Cardiac muscle cell (in vitro differentiated cells and primary cell): ENCODE measurements around the gene PPIL3. TPM values are rescaled to one million over a fixed set of nuclear protein-coding genes. Genes with fewer than 3 reads are reported as not detected.
"Not testable (repeated sequence)": the region's sequence is repeated elsewhere in the genome, so short reads cannot be mapped to it uniquely, and the experiment has no call there.

Experiments used
- DNase-seq, 2 donors: peaks; one replicate each; pipeline versions ENCODE4 v3.0.0 to v3.0.0-alpha.2; 2010 to 2017; ENCODE audit warnings: low read depth in 1 of 2, low spot score in 1 of 2
- H3K27ac ChIP-seq: fragments of 200-600 bp; sonication (generic); 2 replicates; pipeline ENCODE4 v1.5.1; 2016
- H3K27me3 ChIP-seq: fragments of 200-600 bp; sonication (generic); 2 replicates; pipeline ENCODE4 v1.6.0; 2016; ENCODE audit warnings: control low read depth
- H3K36me3 ChIP-seq: fragments of 200-600 bp; sonication (generic); 2 replicates; pipeline ENCODE4 v1.5.1; 2016; ENCODE audit warnings: control low read depth
- H3K4me1 ChIP-seq: fragments of 200-600 bp; sonication (generic); 2 replicates; pipeline ENCODE4 v1.8.1; 2017; ENCODE audit warnings: low read depth, mild to moderate bottlenecking, mixed run types
- H3K4me3 ChIP-seq: fragments of 200-600 bp; sonication (generic); 2 replicates; pipeline ENCODE4 v1.5.1; 2016; ENCODE audit warnings: mild to moderate bottlenecking
- H3K9me3 ChIP-seq: fragments of 200-600 bp; sonication (generic); 2 replicates; pipeline ENCODE4 v1.5.1; 2017; ENCODE audit warnings: low read depth, mild to moderate bottlenecking, control low read depth
- polyA plus RNA-seq: library from polyadenylated mRNA; unstranded; fragments of >200 nt; fragmentation: Nextera tagmentation; extraction: Ambion mirVana; gene quantifications from 2 replicates; pipeline ENCODE4 v1.2.1, GENCODE V29; 2016
- total RNA-seq: library from RNA; depleted of rRNA; stranded (reverse); fragments of >200 nt; gene quantifications from 2 replicates; pipeline ENCODE4 v1.2.3, GENCODE V29; 2016
- TF ChIP-seq, protein P1 (sequence below): IDR thresholded peaks from 2 replicates; pipeline ENCODE4 v1.5.1; 2012; ENCODE audit warnings: low read depth, mild to moderate bottlenecking, low read length

The PPIL3 gene
- total and polyA plus RNA-seq, 2 experiments from 2014 or later, result 68.8 to 82.6 TPM

GRCh38 chr2:200909958-200910357 lies 21.1 kb upstream of the PPIL3 start:
- Histone ChIP-seq H3K36me3 (peaks cover 45% of the 10 kb centered on the region), H3K27ac (no peak overlapping the region), H3K27me3 (no peaks in the 10 kb centered on the region), H3K9me3 (no peaks in the 10 kb centered on the region), H3K4me1 (no peaks in the 10 kb centered on the region), H3K4me3 (no peak overlapping the region)
- TF ChIP-seq, protein P1, sequence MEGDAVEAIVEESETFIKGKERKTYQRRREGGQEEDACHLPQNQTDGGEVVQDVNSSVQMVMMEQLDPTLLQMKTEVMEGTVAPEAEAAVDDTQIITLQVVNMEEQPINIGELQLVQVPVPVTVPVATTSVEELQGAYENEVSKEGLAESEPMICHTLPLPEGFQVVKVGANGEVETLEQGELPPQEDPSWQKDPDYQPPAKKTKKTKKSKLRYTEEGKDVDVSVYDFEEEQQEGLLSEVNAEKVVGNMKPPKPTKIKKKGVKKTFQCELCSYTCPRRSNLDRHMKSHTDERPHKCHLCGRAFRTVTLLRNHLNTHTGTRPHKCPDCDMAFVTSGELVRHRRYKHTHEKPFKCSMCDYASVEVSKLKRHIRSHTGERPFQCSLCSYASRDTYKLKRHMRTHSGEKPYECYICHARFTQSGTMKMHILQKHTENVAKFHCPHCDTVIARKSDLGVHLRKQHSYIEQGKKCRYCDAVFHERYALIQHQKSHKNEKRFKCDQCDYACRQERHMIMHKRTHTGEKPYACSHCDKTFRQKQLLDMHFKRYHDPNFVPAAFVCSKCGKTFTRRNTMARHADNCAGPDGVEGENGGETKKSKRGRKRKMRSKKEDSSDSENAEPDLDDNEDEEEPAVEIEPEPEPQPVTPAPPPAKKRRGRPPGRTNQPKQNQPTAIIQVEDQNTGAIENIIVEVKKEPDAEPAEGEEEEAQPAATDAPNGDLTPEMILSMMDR, result no peak
- no peak for DNase-seq

DNA sequence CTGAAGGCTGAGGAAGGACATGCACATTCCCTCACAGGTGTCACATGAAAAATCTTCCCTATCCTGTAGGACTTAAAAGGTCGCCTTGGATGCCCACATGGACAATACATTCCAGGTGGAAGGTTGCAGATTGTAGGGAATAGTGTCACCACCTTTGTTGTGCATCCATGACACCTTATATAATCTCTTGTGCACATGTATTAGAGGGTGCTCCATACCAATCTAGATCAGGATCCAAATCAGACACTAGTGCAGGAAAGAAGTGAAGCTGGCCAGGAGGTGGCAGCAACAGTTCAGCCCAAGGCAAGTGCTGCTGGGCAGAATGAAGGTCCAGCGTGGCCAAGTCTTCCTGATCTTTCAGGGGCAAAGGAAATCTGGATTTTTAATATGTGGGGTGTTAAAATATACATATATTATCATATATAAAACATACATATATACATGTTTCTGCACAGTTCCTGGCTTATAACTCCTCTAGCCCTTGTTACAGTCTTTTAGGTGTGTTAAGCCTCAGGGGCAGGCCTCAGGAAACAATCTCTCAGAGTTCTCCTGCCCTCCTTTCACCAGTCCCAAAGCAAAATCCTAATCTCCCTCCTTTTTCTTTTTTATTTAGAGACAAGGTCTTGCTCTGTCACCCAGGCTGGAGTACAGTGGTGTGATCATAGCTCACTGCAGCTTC lies 16.9 kb upstream of the PPIL3 start:
- Histone ChIP-seq H3K27ac (peak overlapping the region; percentile 27), H3K27me3 (no peaks in the 10 kb centered on the region), H3K4me1 (no peaks in the 10 kb centered on the region), H3K9me3 (no peaks in the 10 kb centered on the region), H3K4me3 (no peak overlapping the region), H3K36me3 (peaks cover 31% of the 10 kb centered on the region)
- peak; percentile 67 to 83 for DNase-seq
- TF ChIP-seq, protein P1, result peak; percentile 83

DNA sequence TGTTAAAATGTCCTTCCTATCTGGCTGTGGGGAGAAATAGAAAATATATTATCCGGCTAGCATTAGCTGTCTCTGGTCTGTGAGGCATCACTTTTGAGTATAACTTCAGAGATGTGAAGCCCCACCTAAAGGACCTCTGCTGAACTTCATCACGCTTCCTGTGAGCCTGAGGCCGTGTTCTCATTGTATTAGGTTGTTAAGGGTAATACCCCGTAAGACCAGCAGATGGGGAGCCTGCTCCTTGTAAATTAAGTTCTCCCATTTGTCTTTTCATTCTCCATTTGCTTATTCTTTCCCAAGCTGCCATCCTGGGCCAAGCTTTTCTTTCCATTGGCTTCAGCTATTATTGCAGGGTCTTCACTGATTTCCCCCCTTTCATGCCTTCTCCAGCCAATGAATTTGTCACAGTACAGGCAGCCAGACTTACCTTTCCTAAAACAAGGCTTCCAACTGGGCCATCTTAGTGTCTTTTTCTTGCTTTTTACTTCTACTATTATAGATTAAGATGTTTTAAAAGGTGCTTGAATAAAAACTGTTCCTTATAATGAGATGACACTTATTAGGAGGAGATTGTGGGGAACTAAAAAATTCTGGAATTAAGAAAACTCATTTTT lies 12.7 kb upstream of the PPIL3 start:
- no peak overlapping the region for H3K27ac ChIP-seq
- H3K27me3 ChIP-seq, result no peaks in the 10 kb centered on the region
- TF ChIP-seq, protein P1, result peak; percentile 84
- peaks cover 51% of the 10 kb centered on the region for H3K36me3 ChIP-seq
- H3K4me3 ChIP-seq, result no peak overlapping the region
- H3K4me1 ChIP-seq, result no peaks in the 10 kb centered on the region
- no peaks in the 10 kb centered on the region for H3K9me3 ChIP-seq
- DNase-seq, result peak; percentile 87 to 93

- Histone ChIP-seq H3K27ac (peak overlapping the region; percentile 12), H3K27me3 (no peaks in the 10 kb centered on the region), H3K9me3 (no peaks in the 10 kb centered on the region), H3K4me1 (no peaks in the 10 kb centered on the region), H3K36me3 (peaks cover 63% of the 10 kb centered on the region), H3K4me3 (no peak overlapping the region)
- no peak for DNase-seq
- TF ChIP-seq, protein P1, result no peak
Measured at GRCh38 chr2:200899482-200899881, 10.6 kb upstream of the PPIL3 start.

DNA sequence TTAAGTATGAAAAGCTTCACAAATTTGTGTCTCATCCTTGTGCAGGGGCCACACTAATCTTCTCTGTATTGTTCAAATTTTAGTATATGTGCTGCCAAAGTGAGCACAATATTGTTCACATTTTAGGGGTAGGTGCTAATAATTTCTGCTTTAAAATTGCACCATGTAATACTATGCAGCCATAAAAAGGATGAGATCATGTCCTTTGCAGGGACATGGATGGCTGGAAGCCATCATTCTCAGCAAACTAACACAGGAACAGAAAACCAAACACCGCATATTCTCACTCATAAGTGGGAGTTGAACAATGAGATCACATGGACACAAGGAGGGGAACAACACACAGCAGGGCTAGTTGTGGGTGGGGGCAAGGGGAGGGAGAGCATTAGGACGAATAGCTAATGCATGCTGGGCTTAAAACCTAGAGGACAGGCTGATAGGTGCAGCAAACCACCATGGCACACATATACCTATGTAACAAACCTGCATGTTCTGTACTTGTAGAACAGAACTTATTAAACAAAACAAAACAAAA lies 7.1 kb downstream of the PPIL3 start:
- not testable (repeated sequence) for H3K27me3 ChIP-seq, H3K27ac ChIP-seq, DNase-seq, H3K9me3 ChIP-seq, H3K4me3 ChIP-seq
- peaks cover 14% of the 10 kb centered on the region for H3K4me1 ChIP-seq
- peaks cover 46% of the 10 kb centered on the region for H3K36me3 ChIP-seq

DNA sequence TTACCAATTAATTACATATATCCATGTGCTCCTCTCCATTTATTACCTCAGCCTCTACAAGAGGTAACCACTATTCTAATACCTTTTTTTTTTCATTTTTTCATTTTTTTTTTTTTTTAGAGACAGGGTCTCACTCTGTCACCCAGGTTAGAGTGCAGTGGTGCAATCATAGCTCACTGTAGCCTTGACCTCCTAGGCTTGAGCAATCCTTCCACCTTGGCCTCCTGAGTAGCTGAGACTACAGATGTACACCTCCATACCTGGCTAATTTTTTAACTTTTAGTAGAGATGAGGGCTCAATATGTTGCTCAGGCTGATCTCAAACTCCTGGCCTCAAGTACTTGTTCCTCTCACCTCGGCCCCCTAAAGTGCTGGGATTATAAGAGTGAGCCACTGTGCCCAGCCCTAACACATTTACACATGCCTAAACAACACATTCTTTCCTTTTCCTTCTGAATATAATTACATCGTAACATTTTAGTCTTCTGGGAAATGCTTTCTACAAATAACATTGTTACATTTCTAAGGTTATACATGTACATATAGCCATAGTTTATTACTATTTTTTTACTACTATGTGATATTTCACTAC lies 10.5 kb downstream of the PPIL3 start:
- H3K4me1 ChIP-seq, result peaks cover 16% of the 10 kb centered on the region
- H3K4me3 ChIP-seq, result no peak overlapping the region
- TF ChIP-seq, protein P1, result no peak
- peaks cover 54% of the 10 kb centered on the region for H3K36me3 ChIP-seq
- no peaks in the 10 kb centered on the region for H3K9me3 ChIP-seq
- H3K27ac ChIP-seq, result peak overlapping the region; percentile 58
- no peak for DNase-seq
- H3K27me3 ChIP-seq, result no peaks in the 10 kb centered on the region
